Measurements from ENCODE around the gene ACOX1.

ACOX1 gene

GRCh38 chr17:75902406-75902805 is 76.6 kb downstream of the ACOX1 start:
- no peak for DNase-seq

- no peak for DNase-seq
Measured at GRCh38 chr17:75901727-75902126, 77.2 kb downstream of the ACOX1 start.

GRCh38 chr17:75900691-75901533 is 78.1 kb downstream of the ACOX1 start:
- DNase-seq = no peak

GRCh38 chr17:75899767-75900468 is 79.0 kb downstream of the ACOX1 start:
- DNase-seq = no peak

GRCh38 chr17:75899353-75899752 is 79.6 kb downstream of the ACOX1 start:
- DNase-seq = no peak

GRCh38 chr17:75898791-75899190 is 80.2 kb downstream of the ACOX1 start:
- no peak for DNase-seq

- no peak for DNase-seq
Measured at GRCh38 chr17:75898065-75898464, 80.9 kb downstream of the ACOX1 start.

- DNase-seq = no peak
Measured at GRCh38 chr17:75897160-75898019, 81.6 kb downstream of the ACOX1 start.

- peak; percentile 36 for DNase-seq
Measured at GRCh38 chr17:75896415-75897159, 82.4 kb downstream of the ACOX1 start, which contains the start of gene TRIM65. TRIM65 (minus strand) TSS chr17:75896951; CDS start chr17:75896937, 14 bp downstream.

- peak; percentile 9 for DNase-seq
Measured at GRCh38 chr17:75895370-75896155, 83.4 kb downstream of the ACOX1 start.

- DNase-seq = no peak
Measured at GRCh38 chr17:75894049-75894733, 84.8 kb downstream of the ACOX1 start.

- no peak for DNase-seq
Measured at GRCh38 chr17:75893305-75894048, 85.5 kb downstream of the ACOX1 start.

- no peak for DNase-seq
Measured at GRCh38 chr17:75892556-75893224, 86.3 kb downstream of the ACOX1 start.

- no peak for DNase-seq
Measured at GRCh38 chr17:75891605-75892555, 87.1 kb downstream of the ACOX1 start.

All from GF-D8 (cell line).